ENCODE measurements around the gene EIF3A. TPM values are rescaled to one million over a fixed set of nuclear protein-coding genes. Genes with fewer than 3 reads are reported as not detected.

The EIF3A gene
- total and polyA plus RNA-seq, 4 donors, result 46.9 to 95.1 (median 71.7) TPM

GRCh38 chr10:119090968-119091367, 10.4 kb upstream of the EIF3A start:
- no peak overlapping the region for H3K4me3 ChIP-seq (ENCODE audit: low read length in 2 of 2)
- H3K4me1 ChIP-seq (ENCODE audit: control insufficient read depth in 1 of 2, insufficient read depth in 2 of 2, low read length in 2 of 2), result no peaks in the 10 kb centered on the region
- WGBS, 2 donors, result 78 to 84% methylated on average over 5 of the region's 5 CpGs
- no peaks in the 10 kb centered on the region for H3K9me3 ChIP-seq (ENCODE audit: control insufficient read depth, low read length)
- intact Hi-C loops (cut with DNase I), result no loop called here
- no peaks in the 10 kb centered on the region for H3K27me3 ChIP-seq (ENCODE audit: control insufficient read depth in 1 of 2, insufficient read depth in 2 of 2, low read length in 1 of 2)
- ATAC-seq (ENCODE audit: low FRiP score), result no peak
- no peaks in the 10 kb centered on the region for H3K36me3 ChIP-seq (ENCODE audit: control insufficient read depth in 1 of 2, insufficient read depth in 2 of 2, low read length in 1 of 2)
- H3K27ac ChIP-seq (ENCODE audit: low read depth in 1 of 2, low read length in 2 of 2), result no peak overlapping the region
- no peak for DNase-seq

- Histone ChIP-seq H3K27me3 (ENCODE audit: control insufficient read depth in 1 of 2, insufficient read depth in 2 of 2, low read length in 1 of 2) (no peaks in the 10 kb centered on the region), H3K4me3 (ENCODE audit: low read length in 2 of 2) (no peak overlapping the region), H3K4me1 (ENCODE audit: control insufficient read depth in 1 of 2, insufficient read depth in 2 of 2, low read length in 2 of 2) (no peaks in the 10 kb centered on the region), H3K9me3 (ENCODE audit: control insufficient read depth, low read length) (no peaks in the 10 kb centered on the region), H3K27ac (ENCODE audit: low read depth in 1 of 2, low read length in 2 of 2) (no peak overlapping the region), H3K36me3 (ENCODE audit: control insufficient read depth in 1 of 2, insufficient read depth in 2 of 2, low read length in 1 of 2) (no peaks in the 10 kb centered on the region)
- ATAC-seq (ENCODE audit: low FRiP score) (no peak), DNase-seq (no peak)
- 81 to 84% methylated on average over 13 of the region's 13 CpGs for WGBS, 2 donors
- intact Hi-C loops (cut with DNase I), result no loop called here
Measured at GRCh38 chr10:119090026-119090795, 9.6 kb upstream of the EIF3A start.

GRCh38 chr10:119087271-119087882, 6.8 kb upstream of the EIF3A start:
- no peaks in the 10 kb centered on the region for H3K27me3 ChIP-seq (ENCODE audit: control insufficient read depth in 1 of 2, insufficient read depth in 2 of 2, low read length in 1 of 2)
- no peak overlapping the region for H3K4me3 ChIP-seq (ENCODE audit: low read length in 2 of 2)
- H3K36me3 ChIP-seq (ENCODE audit: control insufficient read depth in 1 of 2, insufficient read depth in 2 of 2, low read length in 1 of 2), result no peaks in the 10 kb centered on the region
- DNase-seq (no peak), ATAC-seq (ENCODE audit: low FRiP score) (no peak)
- WGBS, 2 donors, result 62% methylated on average over 4 of the region's 4 CpGs
- H3K27ac ChIP-seq (ENCODE audit: low read depth in 1 of 2, low read length in 2 of 2), result no peak overlapping the region
- no peaks in the 10 kb centered on the region for H3K9me3 ChIP-seq (ENCODE audit: control insufficient read depth, low read length)
- intact Hi-C loops (cut with DNase I), result no loop called here
- H3K4me1 ChIP-seq (ENCODE audit: control insufficient read depth in 1 of 2, insufficient read depth in 2 of 2, low read length in 2 of 2), result no peaks in the 10 kb centered on the region

- Histone ChIP-seq H3K27ac (ENCODE audit: low read depth in 1 of 2, low read length in 2 of 2) (no peak overlapping the region), H3K4me1 (ENCODE audit: control insufficient read depth in 1 of 2, insufficient read depth in 2 of 2, low read length in 2 of 2) (no peaks in the 10 kb centered on the region), H3K27me3 (ENCODE audit: control insufficient read depth in 1 of 2, insufficient read depth in 2 of 2, low read length in 1 of 2) (no peaks in the 10 kb centered on the region), H3K4me3 (ENCODE audit: low read length in 2 of 2) (no peak overlapping the region), H3K36me3 (ENCODE audit: control insufficient read depth in 1 of 2, insufficient read depth in 2 of 2, low read length in 1 of 2) (no peaks in the 10 kb centered on the region), H3K9me3 (ENCODE audit: control insufficient read depth, low read length) (no peaks in the 10 kb centered on the region)
- intact Hi-C loops (cut with DNase I), result no loop called here
- WGBS, 2 donors, result 93 to 94% methylated on average over 11 of the region's 11 CpGs
- ATAC-seq (ENCODE audit: low FRiP score) (no peak), DNase-seq (no peak)
Measured at GRCh38 chr10:119084896-119085295, 4.3 kb upstream of the EIF3A start.

GRCh38 chr10:119079599-119080520, 757 bp downstream of the EIF3A start:
- no peaks in the 10 kb centered on the region for H3K9me3 ChIP-seq (ENCODE audit: control insufficient read depth, low read length)
- DNase-seq, result peak; percentile 86 to 92
- H3K27me3 ChIP-seq (ENCODE audit: control insufficient read depth in 1 of 2, insufficient read depth in 2 of 2, low read length in 1 of 2), result no peaks in the 10 kb centered on the region
- 0 to 1% methylated on average over 48 of the region's 48 CpGs for WGBS, 2 donors
- H3K36me3 ChIP-seq (ENCODE audit: control insufficient read depth in 1 of 2, insufficient read depth in 2 of 2, low read length in 1 of 2), result no peaks in the 10 kb centered on the region
- peak overlapping the region; percentile 72 to 75 for H3K4me3 ChIP-seq (ENCODE audit: low read length in 2 of 2)
- peak overlapping the region; percentile 85 to 96 for H3K27ac ChIP-seq (ENCODE audit: low read depth in 1 of 2, low read length in 2 of 2)
- H3K4me1 ChIP-seq (ENCODE audit: control insufficient read depth in 1 of 2, insufficient read depth in 2 of 2, low read length in 2 of 2), result no peaks in the 10 kb centered on the region
- peak; percentile 93 for ATAC-seq (ENCODE audit: low FRiP score)
- intact Hi-C loops (cut with DNase I), result loop anchor here (5.0 kb wide), 1 partner anchor 48 kb away; no protein-coding TSS in a partner anchor

GRCh38 chr10:119078422-119079179, 2.0 kb downstream of the EIF3A start:
- 44 to 46% methylated on average over 10 of the region's 10 CpGs for WGBS, 2 donors
- no peak overlapping the region for H3K27ac ChIP-seq (ENCODE audit: low read depth in 1 of 2, low read length in 2 of 2)
- DNase-seq, result no peak
- H3K36me3 ChIP-seq (ENCODE audit: control insufficient read depth in 1 of 2, insufficient read depth in 2 of 2, low read length in 1 of 2), result no peaks in the 10 kb centered on the region
- no peaks in the 10 kb centered on the region for H3K4me1 ChIP-seq (ENCODE audit: control insufficient read depth in 1 of 2, insufficient read depth in 2 of 2, low read length in 2 of 2)
- no peaks in the 10 kb centered on the region for H3K9me3 ChIP-seq (ENCODE audit: control insufficient read depth, low read length)
- intact Hi-C loops (cut with DNase I), result loop anchor here (5.0 kb wide), 1 partner anchor 46 kb away; no protein-coding TSS in a partner anchor
- no peak for ATAC-seq (ENCODE audit: low FRiP score)
- H3K4me3 ChIP-seq (ENCODE audit: low read length in 2 of 2), result peak overlapping the region; percentile 20 to 75
- no peaks in the 10 kb centered on the region for H3K27me3 ChIP-seq (ENCODE audit: control insufficient read depth in 1 of 2, insufficient read depth in 2 of 2, low read length in 1 of 2)

GRCh38 chr10:119073584-119073983, 7.0 kb downstream of the EIF3A start:
- Histone ChIP-seq H3K4me1 (ENCODE audit: control insufficient read depth in 1 of 2, insufficient read depth in 2 of 2, low read length in 2 of 2) (no peaks in the 10 kb centered on the region), H3K27me3 (ENCODE audit: control insufficient read depth in 1 of 2, insufficient read depth in 2 of 2, low read length in 1 of 2) (no peaks in the 10 kb centered on the region), H3K4me3 (ENCODE audit: low read length in 2 of 2) (no peak overlapping the region), H3K27ac (ENCODE audit: low read depth in 1 of 2, low read length in 2 of 2) (no peak overlapping the region), H3K9me3 (ENCODE audit: control insufficient read depth, low read length) (no peaks in the 10 kb centered on the region), H3K36me3 (ENCODE audit: control insufficient read depth in 1 of 2, insufficient read depth in 2 of 2, low read length in 1 of 2) (peaks cover 0 to 2% of the 10 kb centered on the region in 2 donors)
- ATAC-seq (ENCODE audit: low FRiP score) (no peak), DNase-seq (no peak)
- 66 to 72% methylated on average over 6 of the region's 6 CpGs for WGBS, 2 donors
- intact Hi-C loops (cut with DNase I), result no loop called here

Data from aorta (tissue), 5 donors.